Posterior vena cava (tissue), 2 donors: ENCODE results near the gene PEAK1. TPM values are rescaled to one million over a fixed set of nuclear protein-coding genes. Genes with fewer than 3 reads are reported as not detected.

Experiments used
- DNase-seq: peaks from one replicate; pipeline ENCODE4 v3.0.0-alpha.2; 2020; ENCODE audit warnings: low spot score
- intact Hi-C, 2 donors: fragments of 100-400 bp; cut with DNase I; formaldehyde crosslinking; loops; one replicate each; pipeline versions ENCODE4 v1.14.1 to v1.14.2; 2022 to 2023
- total RNA-seq, 2 donors: library from RNA; stranded (reverse); fragmentation: NEBNext Ultra II Directional; extraction: Animal tissue kit (Norgen Biotek cat#: 25700); gene quantifications; one replicate each; pipeline ENCODE4 v1.2.1, GENCODE V29; 2021
- donor health status: DM: yes; HTN: yes; CAD: no.
- donor health status: DM: yes; HTN: yes; CAD: no.

Gene PEAK1
- total RNA-seq, 2 donors from 2014 or later: 78.6 to 101 TPM

- intact Hi-C loops: no loop called here
- no peak for DNase-seq
Measured at GRCh38 chr15:77096138-77096537, 323.8 kb downstream of the PEAK1 start.

- no peak for DNase-seq
- intact Hi-C loops: no loop called here
Measured at GRCh38 chr15:77094397-77095030, 325.4 kb downstream of the PEAK1 start.

- intact Hi-C loops: no loop called here
- DNase-seq: no peak
Measured at GRCh38 chr15:77093436-77093835, 326.5 kb downstream of the PEAK1 start.

- intact Hi-C loops: no loop called here
- no peak for DNase-seq
Measured at GRCh38 chr15:77091097-77091496, 328.8 kb downstream of the PEAK1 start.

- DNase-seq: no peak
- intact Hi-C loops: no loop called here
Measured at GRCh38 chr15:77087213-77087612, 332.7 kb downstream of the PEAK1 start.

- intact Hi-C loops: no loop called here
- DNase-seq: no peak
Measured at GRCh38 chr15:77085297-77085696, 334.6 kb downstream of the PEAK1 start.

GRCh38 chr15:77084436-77084835 lies 335.5 kb downstream of the PEAK1 start:
- DNase-seq: no peak
- intact Hi-C loops: no loop called here

GRCh38 chr15:77083381-77084160 lies 336.3 kb downstream of the PEAK1 start:
- intact Hi-C loops: no loop called here

GRCh38 chr15:77081971-77082370 lies 337.9 kb downstream of the PEAK1 start:
- no peak for DNase-seq
- intact Hi-C loops: no loop called here

More at GRCh38 chr15:77083381-77084160, 336.3 kb downstream of the PEAK1 start:
- DNase-seq: peak; percentile 88

- DNase-seq: no peak
- intact Hi-C loops: no loop called here
Measured at GRCh38 chr15:77076323-77076915, 343.5 kb downstream of the PEAK1 start.

- DNase-seq: no peak
- intact Hi-C loops: no loop called here
Measured at GRCh38 chr15:77075528-77075927, 344.4 kb downstream of the PEAK1 start.

GRCh38 chr15:77074350-77074749 lies 345.6 kb downstream of the PEAK1 start:
- DNase-seq: no peak
- intact Hi-C loops: no loop called here

- intact Hi-C loops: no loop called here
- DNase-seq: no peak
Measured at GRCh38 chr15:77071305-77072223, 348.3 kb downstream of the PEAK1 start.

- intact Hi-C loops: no loop called here
- DNase-seq: peak; percentile 97
Measured at GRCh38 chr15:77070495-77071304, 349.2 kb downstream of the PEAK1 start, which contains the start of gene TSPAN3. Gene TSPAN3 (minus strand): TSS chr15:77071109. CDS start chr15:77070954, 155 bp downstream.

- DNase-seq: no peak
- intact Hi-C loops: no loop called here
Measured at GRCh38 chr15:77070180-77070494, 349.8 kb downstream of the PEAK1 start.

- no peak for DNase-seq
Measured at GRCh38 chr15:77069521-77070121, 350.3 kb downstream of the PEAK1 start.

GRCh38 chr15:77068633-77069032 lies 351.3 kb downstream of the PEAK1 start:
- DNase-seq: no peak
- intact Hi-C loops: no loop called here

More at GRCh38 chr15:77069521-77070121, 350.3 kb downstream of the PEAK1 start:
- intact Hi-C loops: no loop called here

- intact Hi-C loops: no loop called here
Measured at GRCh38 chr15:77067691-77068367, 352.1 kb downstream of the PEAK1 start.

More at GRCh38 chr15:77067691-77068367, 352.1 kb downstream of the PEAK1 start:
- DNase-seq: no peak
